K562 (cell line): ENCODE results near the gene ERVMER34-1. TPM values are rescaled to one million over a fixed set of nuclear protein-coding genes. Genes with fewer than 3 reads are reported as not detected.

Source experiments
- EHMT2 ChIP-seq: fragments of 450-650 bp; IDR thresholded peaks from 2 replicates; pipeline ENCODE4 v1.6.1; 2018; ENCODE audit warnings: antibody characterized with exemption
- HDAC1 ChIP-seq, 2 experiments: fragments of 450-650 bp; IDR thresholded peaks; 2 replicates each; pipeline ENCODE4 v1.6.1; 2016 to 2017; ENCODE audit warnings: inconsistent platforms in 1 of 2, mild to moderate bottlenecking in 1 of 2, moderate library complexity in 1 of 2
- HDAC2 ChIP-seq: fragments of 450-650 bp; IDR thresholded peaks from 2 replicates; pipeline ENCODE4 v1.6.1; 2016; ENCODE audit warnings: mild to moderate bottlenecking
- L3MBTL2 ChIP-seq: fragments of 450-650 bp; IDR thresholded peaks from 2 replicates; pipeline ENCODE4 v1.6.1; 2016; ENCODE audit warnings: mild to moderate bottlenecking, moderate library complexity
- RCOR1 ChIP-seq, 2 experiments: IDR thresholded peaks; 2 replicates each; pipeline ENCODE4 v1.6.1; 2012; ENCODE audit warnings: low read depth in 2 of 2, low read length in 2 of 2, borderline replicate concordance in 1 of 2, improper control_type of control experiment in 1 of 2
- YY1 ChIP-seq, 3 experiments: IDR thresholded peaks; 2 replicates each; pipeline ENCODE4 v1.6.1; 2011; ENCODE audit warnings: low read length in 2 of 3, mild to moderate bottlenecking in 2 of 3, moderate library complexity in 2 of 3, borderline replicate concordance in 1 of 3, control low read depth in 1 of 3, low read depth in 1 of 3; ENCODE audit not compliant: insufficient read depth in 3 of 3, insufficient replicate concordance in 2 of 3, control insufficient read depth in 1 of 3, insufficient read length in 1 of 3; ENCODE audit errors: extremely low read depth in 1 of 3
- ZBTB1 ChIP-seq: sonication (generic); formaldehyde crosslinking; IDR thresholded peaks from 2 replicates; pipeline ENCODE4 v1.8.1; 2023; ENCODE audit warnings: missing genetic modification reagents, low read depth, mild to moderate bottlenecking, borderline replicate concordance
- ZNF785 ChIP-seq: fragments of 250-450 bp; sonication (Bioruptor Pico); IDR thresholded peaks from 2 replicates; pipeline ENCODE4 v1.4.0; 2020; ENCODE audit warnings: mild to moderate bottlenecking
- polyA plus RNA-seq, 8 experiments: library from polyadenylated mRNA; depleted of rRNA in 4 of 8; stranded (reverse) in 5 of 8; unstranded in 3 of 8; fragments of >200 nt; fragmentation: Nextera tagmentation in 2 of 8; fragmentation: Illumina TruSeq in 1 of 8; extraction: Ambion mirVana in 2 of 8; extraction: Trizol in 1 of 8; gene quantifications; 2 replicates each; pipeline versions ENCODE4 v1.2.1 to v1.2.3, GENCODE V29; 2011 to 2014; ENCODE audit warnings: inconsistent platforms in 1 of 8, missing spikeins in 1 of 8
- total RNA-seq, 7 experiments: library from RNA; depleted of rRNA in 6 of 7; stranded (reverse); fragments of >200 nt in 6 of 7; fragmentation: Illumina TruSeq in 2 of 7; extraction: Trizol in 2 of 7; gene quantifications; 2 replicates each; pipeline versions ENCODE4 v1.2.1 to v1.2.3, GENCODE V29; 2011 to 2021; ENCODE audit warnings: low replicate concordance in 1 of 7
- TF ChIP-seq, protein P1 (sequence below): fragments of 200-800 bp; sonication (Bioruptor generic); IDR thresholded peaks from 2 replicates; pipeline ENCODE4 v1.6.1; 2016; ENCODE audit warnings: missing genetic modification characterization, missing compliant biosample characterization
- TF ChIP-seq, protein P2 (sequence below): fragments of 250-450 bp; sonication (Bioruptor Pico); IDR thresholded peaks from 2 replicates; pipeline ENCODE4 v1.4.0; 2020; ENCODE audit warnings: mild to moderate bottlenecking, moderate library complexity, borderline replicate concordance

The ERVMER34-1 gene
- total and polyA plus RNA-seq, 9 of the 15 experiments (the other 6 are each of a cell fraction or from before 2014, with no cell fraction given), result 0.04 to 0.57 (median 0.25) TPM

DNA sequence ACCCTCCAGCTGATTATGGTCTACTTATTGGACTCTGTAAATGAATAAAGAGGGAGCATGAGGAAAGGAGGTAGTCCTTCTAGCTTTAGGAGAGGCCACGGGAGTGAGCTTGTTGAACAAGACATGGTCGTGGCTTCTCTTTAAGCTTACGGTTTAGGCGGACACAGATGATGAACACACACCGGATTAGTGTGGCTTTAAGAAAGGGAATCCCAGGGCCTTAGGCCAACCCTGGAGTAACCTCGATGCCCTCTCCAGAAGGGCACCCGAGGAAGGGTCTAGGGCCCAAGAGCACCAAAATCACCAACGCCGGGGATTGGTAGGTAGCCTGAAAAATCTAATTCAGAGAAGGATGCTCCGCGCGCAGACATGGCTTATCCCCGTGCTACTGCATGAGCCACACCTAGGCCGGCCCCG is 39.4 kb downstream of the ERVMER34-1 start (continued):
- TF ChIP-seq, protein P1, sequence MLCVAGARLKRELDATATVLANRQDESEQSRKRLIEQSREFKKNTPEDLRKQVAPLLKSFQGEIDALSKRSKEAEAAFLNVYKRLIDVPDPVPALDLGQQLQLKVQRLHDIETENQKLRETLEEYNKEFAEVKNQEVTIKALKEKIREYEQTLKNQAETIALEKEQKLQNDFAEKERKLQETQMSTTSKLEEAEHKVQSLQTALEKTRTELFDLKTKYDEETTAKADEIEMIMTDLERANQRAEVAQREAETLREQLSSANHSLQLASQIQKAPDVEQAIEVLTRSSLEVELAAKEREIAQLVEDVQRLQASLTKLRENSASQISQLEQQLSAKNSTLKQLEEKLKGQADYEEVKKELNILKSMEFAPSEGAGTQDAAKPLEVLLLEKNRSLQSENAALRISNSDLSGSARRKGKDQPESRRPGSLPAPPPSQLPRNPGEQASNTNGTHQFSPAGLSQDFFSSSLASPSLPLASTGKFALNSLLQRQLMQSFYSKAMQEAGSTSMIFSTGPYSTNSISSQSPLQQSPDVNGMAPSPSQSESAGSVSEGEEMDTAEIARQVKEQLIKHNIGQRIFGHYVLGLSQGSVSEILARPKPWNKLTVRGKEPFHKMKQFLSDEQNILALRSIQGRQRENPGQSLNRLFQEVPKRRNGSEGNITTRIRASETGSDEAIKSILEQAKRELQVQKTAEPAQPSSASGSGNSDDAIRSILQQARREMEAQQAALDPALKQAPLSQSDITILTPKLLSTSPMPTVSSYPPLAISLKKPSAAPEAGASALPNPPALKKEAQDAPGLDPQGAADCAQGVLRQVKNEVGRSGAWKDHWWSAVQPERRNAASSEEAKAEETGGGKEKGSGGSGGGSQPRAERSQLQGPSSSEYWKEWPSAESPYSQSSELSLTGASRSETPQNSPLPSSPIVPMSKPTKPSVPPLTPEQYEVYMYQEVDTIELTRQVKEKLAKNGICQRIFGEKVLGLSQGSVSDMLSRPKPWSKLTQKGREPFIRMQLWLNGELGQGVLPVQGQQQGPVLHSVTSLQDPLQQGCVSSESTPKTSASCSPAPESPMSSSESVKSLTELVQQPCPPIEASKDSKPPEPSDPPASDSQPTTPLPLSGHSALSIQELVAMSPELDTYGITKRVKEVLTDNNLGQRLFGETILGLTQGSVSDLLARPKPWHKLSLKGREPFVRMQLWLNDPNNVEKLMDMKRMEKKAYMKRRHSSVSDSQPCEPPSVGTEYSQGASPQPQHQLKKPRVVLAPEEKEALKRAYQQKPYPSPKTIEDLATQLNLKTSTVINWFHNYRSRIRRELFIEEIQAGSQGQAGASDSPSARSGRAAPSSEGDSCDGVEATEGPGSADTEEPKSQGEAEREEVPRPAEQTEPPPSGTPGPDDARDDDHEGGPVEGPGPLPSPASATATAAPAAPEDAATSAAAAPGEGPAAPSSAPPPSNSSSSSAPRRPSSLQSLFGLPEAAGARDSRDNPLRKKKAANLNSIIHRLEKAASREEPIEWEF, result no peak
- TF ChIP-seq EHMT2 (0 out of 2 replicates have a peak, but pooled peaks have one; percentile 24), ZNF785 (CRISPR knock-in tag) (no peak), ZBTB1 (CRISPR knock-in tag) (peak; percentile 18; the same call in 1 of the 2 replicates), YY1 (IDR thresholded peaks at IDR 0.05; ENCODE audit: borderline replicate concordance in 1 of 3, control insufficient read depth in 1 of 3, extremely low read depth in 1 of 3, insufficient read depth in 3 of 3, insufficient read length in 1 of 3, insufficient replicate concordance in 2 of 3, low read depth in 1 of 3, low read length in 2 of 3) (peak in 2 of 3 experiments; percentile 68 to 76), RCOR1 (IDR thresholded peaks at IDR 0.05; ENCODE audit: borderline replicate concordance in 1 of 2, low read depth in 2 of 2, low read length in 2 of 2) (peak in 1 of 2 experiments; percentile 38; a peak in 1 of 4 replicates), HDAC2 (peak; percentile 53; the same call in 1 of the 2 replicates), L3MBTL2 (peak; percentile 96), HDAC1 (IDR thresholded peaks at IDR 0.05) (no peak)
- TF ChIP-seq, protein P2, sequence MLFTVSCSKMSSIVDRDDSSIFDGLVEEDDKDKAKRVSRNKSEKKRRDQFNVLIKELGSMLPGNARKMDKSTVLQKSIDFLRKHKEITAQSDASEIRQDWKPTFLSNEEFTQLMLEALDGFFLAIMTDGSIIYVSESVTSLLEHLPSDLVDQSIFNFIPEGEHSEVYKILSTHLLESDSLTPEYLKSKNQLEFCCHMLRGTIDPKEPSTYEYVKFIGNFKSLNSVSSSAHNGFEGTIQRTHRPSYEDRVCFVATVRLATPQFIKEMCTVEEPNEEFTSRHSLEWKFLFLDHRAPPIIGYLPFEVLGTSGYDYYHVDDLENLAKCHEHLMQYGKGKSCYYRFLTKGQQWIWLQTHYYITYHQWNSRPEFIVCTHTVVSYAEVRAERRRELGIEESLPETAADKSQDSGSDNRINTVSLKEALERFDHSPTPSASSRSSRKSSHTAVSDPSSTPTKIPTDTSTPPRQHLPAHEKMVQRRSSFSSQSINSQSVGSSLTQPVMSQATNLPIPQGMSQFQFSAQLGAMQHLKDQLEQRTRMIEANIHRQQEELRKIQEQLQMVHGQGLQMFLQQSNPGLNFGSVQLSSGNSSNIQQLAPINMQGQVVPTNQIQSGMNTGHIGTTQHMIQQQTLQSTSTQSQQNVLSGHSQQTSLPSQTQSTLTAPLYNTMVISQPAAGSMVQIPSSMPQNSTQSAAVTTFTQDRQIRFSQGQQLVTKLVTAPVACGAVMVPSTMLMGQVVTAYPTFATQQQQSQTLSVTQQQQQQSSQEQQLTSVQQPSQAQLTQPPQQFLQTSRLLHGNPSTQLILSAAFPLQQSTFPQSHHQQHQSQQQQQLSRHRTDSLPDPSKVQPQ (CRISPR knock-in tag), result no peak
